GM18858 (cell line): Measurements from ENCODE around the gene GIMAP2.

Experiments used
- ATAC-seq: cut with Tn5 transposase; IDR thresholded peaks from one replicate; pipeline ENCODE4 v1.9.1; 2021; ENCODE audit not compliant: unreplicated experiment

The GIMAP2 gene

DNA sequence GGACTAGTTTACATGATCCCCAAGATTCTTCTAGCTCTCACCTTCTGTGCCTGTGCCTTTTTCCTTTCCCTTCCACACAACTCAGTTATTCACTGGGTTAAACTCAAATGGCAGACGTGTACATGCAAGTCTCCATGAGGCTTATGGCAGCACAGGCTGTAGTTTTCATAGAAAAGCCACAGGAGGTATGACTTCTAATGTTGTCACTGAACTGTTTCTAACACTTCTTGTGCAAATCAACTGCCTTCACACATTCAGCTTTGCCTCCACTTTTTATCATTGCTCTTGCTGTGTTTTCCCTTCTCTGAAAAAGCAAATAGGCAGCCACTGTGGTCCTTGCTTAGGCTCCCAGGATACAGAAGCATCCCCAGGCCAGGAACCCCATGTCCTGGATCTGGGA, 46.4 kb downstream of the GIMAP2 start:
- no peak for ATAC-seq

DNA sequence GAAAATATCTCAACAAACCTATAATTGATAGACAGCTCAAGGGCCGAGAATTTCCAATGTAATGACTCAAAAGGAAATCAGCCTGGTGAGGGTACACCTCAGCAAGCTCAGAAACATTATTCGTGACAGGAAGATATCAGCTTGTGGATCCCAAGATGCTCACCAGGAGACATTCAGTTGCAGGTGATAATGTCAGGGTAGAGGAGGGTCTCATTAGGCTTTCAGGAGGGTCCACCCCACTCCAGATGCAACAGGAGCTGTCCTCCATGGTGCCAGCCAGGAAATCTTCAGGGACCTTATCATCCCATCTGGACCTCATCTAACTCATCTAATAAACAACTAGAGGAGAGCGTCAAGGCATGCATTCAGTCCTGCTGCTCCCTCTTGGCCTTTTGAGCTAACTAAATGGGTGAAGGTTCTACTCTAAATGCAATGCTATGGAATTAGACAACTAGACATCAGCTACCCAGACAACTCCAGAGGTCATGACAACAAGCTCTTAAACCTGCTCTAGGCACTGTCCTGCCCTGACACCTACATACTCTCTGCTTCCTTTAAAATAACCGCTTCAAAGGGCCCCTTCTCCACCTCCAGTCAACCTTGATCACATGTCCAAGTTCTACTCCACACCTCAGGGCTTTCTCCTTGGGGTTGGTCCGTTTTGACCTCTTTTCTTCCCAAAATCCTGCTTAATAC, 47.4 kb downstream of the GIMAP2 start:
- no peak for ATAC-seq

DNA sequence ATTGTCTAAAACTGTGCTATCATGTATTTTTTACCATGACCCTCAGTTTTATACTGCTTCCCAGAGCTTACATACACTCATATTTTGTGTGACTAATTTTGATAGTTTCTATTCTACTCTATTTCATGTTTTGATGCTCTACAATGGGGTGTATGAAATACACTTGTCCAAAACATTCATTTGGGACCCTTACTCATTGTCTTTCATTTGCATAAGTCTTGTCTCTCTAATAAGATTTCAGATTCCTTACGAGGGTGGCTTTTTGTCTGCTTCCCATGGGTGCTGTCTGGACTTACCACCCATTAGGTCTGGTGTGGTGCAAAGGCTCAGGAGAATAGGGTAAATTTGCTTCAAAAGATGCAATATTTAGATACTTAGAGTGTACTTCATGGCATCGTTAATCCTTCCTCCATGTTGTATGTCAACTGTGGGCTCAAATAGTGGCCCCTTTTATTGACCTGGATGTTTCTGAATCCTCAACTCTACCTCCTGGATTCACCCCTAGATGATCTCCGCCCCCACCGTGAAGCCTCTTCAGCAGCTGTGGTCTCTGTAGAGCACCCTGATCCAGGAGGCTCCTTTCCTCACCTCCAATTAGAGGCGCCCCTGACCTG, 48.1 kb downstream of the GIMAP2 start:
- no peak for ATAC-seq

DNA sequence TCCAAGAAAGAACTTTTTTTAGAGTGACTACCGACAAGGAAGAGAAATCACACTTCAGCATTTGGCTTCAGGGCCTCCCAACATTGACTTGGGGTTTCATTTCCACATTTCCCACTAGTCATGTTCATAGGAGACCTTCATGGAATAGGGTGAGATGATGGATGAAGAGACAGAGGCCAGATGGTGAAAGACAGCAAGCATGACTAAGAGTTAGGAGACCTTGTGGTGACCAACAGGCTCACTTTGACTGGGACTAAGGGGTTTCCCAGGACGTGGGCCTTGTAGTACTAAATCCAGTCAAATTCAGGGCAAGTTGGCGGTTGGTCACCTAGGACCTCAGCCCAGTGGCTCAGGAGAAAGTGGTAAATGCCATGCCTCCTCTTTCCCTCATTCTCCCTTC, 48.7 kb downstream of the GIMAP2 start:
- no peak for ATAC-seq

DNA sequence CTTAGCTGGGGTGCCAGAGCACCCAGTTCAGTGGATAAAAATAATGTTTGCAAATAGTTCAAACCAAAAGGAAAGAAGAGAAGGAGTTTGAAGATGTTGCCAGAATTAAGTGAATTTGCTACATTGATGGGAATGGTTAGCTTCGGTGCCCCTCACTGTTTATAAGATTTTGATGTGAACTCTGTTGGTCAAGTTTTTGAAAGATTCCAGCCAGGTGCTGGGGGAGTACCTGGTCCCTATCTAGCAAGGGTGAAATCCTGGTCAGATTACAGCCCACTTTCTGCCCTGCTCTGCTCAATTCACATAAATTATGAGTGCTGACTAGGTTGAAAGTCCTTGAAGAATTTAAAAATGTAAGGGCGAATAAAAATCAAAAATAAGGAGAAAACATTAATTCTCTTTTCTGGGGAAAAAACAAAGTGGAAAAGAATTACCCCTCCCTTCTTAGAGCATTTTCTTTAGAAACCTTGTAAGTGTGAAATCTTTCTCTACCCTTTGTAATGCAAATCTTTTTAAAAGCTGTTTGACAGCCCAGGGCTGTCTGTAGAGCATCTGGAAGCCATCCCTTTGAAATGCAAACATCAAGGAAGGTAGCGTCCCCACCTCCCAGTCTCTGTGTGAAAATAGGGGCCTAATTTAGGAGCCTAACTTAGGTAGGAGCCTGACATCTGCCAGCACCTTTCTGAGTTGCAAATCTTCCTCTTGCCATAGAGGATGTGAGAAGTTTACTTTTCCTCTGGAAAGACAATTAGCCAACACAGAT, 50.3 kb downstream of the GIMAP2 start:
- no peak for ATAC-seq

DNA sequence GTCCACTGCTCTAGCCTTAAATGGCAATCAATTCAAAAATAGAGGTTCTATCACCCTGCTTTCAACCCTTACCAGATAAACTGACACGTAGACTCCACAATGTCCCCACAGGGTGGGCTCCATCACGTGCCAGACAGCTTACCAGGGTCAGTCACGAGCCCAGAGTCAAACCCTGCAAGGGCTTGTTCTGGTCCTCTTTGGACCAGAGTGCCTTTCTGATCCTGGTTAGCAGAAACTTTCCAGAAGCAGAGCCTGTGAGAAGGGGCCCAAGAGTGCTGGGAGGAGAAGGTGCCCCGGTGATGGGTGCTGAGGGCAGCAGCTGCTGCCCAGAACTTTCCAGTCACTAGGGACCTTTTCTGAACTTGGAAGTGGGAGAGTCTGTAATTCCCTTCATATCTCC, 51.4 kb downstream of the GIMAP2 start:
- no peak for ATAC-seq

DNA sequence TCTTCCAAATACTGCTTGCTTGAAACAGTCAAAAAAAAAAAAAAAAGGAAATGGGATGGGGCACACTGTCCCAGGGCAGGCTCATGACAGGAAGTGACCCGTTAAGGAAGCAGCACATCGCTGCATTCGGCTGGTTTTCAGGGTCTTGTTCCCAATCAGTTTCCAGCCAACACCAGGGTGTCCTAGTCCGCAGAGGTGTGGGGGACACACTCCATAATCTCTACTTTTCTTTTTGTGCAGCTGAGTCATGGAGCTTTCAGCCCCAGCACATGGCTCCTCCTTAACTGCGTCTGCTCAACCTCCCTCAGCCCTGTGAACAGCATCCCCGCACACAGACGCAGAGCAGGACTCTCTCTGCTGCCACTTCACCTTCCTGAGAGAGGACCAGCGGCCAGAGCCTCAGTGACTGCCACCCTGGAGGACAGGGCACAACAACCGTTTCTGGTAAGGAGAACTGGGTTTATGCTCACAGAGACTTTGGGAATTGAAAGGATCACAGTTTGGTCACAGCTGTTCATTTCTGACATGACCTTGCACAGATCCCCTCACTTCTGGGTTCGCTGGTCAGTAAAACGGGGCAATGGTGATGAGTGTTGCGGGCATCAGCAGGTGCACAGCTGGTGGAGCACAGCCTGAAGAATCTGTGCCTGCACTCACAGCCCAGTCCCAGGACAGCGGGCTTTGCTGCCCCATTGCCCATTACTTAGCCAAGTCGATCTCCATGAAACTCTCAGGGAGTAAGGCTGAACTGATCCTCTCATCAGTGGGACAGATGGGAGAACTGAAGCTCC, 52.0 kb downstream of the GIMAP2 start, which contains the start of gene GIMAP5:
Gene GIMAP5 (plus strand): TSS at position 154 of the 791 bp plus-strand sequence. CDS start 3,467 bp downstream, outside the sequence.
- ATAC-seq = no peak

DNA sequence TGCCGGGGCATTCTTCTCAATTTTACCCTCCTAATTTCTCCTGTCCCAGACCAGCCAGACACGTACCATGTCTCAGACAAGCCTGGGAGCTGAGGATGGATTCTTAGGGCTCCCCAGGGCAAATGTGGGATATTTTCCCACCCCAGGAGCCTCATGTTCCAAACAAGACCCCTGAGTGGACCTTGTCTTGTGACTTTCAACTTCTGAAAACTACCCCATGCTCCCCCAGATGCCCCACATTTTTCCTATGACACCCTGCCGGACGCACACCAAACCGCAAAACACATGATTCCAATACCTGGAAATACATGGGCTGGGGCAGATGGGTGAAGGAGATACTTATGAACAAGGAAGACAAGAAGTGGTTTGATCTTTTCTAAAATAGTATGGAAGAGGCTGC, 52.6 kb downstream of the GIMAP2 start:
- no peak for ATAC-seq

DNA sequence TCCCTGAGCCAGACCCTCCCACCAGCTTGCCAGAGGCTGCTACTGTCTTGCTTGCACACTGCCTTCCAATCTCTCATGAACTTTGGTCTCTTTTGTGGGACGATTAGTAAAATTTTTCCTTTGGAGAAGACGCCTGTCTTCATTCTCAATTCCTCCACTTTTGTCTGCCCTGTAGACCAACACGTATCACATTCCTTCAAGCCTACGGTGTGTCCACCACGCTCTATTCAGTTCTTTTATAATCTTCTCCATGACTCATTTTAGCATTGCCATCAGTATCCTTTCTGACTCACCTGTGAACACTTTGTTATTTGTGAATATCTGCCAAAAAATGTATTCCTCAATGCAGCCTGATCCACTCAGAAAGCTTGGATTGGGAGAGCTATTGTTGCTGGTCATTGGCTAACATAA, 53.1 kb downstream of the GIMAP2 start:
- ATAC-seq = no peak

DNA sequence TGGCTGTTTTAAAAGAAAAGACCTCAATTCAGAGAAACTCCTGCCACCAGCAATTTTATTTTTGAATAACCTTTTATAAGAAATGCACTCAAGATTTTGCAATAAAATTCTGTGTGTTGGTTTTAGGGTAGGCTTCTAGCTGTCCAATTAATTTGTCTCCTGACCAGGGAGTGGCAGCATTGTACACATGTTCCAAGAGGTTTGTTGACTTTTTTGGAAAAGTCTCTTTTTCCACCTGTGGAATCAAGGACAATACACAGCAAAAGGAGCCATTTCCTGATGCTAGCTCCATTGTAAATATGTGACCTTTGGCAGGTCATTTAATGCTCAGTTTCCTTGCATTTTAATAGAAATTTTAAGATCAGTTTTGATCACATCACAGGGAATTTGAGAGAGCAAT, 53.5 kb downstream of the GIMAP2 start:
- ATAC-seq = no peak

DNA sequence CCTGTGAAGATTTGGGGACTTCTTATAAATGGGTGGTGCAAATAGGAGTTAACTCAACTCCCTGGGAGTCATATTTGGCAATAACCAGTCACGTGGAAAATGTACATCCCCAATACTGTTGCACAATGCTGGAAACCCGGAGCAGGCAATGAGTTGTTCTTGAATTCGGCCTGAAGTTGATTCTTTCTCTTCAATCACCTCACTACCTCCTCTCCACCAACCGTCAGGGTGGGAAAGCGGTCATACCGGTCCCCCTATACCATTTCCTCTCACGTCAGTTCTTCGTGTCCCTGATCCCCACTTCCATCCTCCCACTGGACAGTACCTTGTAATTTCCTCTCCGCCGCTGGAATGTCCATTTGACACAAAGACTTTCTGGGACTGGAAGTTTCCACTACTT, 54.5 kb downstream of the GIMAP2 start:
- no peak for ATAC-seq

DNA sequence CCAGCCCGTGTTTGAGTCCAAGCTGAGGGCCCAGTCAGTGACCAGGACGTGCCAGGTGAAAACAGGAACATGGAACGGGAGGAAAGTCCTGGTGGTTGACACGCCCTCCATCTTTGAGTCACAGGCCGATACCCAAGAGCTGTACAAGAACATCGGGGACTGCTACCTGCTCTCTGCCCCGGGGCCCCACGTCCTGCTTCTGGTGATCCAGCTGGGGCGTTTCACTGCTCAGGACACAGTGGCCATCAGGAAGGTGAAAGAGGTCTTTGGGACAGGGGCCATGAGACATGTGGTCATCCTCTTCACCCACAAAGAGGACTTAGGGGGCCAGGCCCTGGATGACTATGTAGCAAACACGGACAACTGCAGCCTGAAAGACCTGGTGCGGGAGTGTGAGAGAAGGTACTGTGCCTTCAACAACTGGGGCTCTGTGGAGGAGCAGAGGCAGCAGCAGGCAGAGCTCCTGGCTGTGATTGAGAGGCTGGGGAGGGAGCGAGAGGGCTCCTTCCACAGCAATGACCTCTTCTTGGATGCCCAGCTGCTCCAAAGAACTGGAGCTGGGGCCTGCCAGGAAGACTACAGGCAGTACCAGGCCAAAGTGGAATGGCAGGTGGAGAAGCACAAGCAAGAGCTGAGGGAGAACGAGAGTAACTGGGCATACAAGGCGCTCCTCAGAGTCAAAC, 56.9 kb downstream of the GIMAP2 start:
- no peak for ATAC-seq
